Liver (tissue), 3 donors: Measurements from ENCODE around the gene KRTAP12-1.

ENCODE experiments used
- EGR1 ChIP-seq, 2 donors: IDR thresholded peaks; 2 replicates each; pipeline ENCODE4 v1.6.1; 2016 to 2018; ENCODE audit warnings: antibody characterized with exemption in 2 of 2, low read depth in 2 of 2
- FOXA1 ChIP-seq: IDR thresholded peaks from 2 replicates; pipeline ENCODE4 v1.6.1; 2016; ENCODE audit warnings: antibody characterized with exemption
- GABPA ChIP-seq, 2 donors: IDR thresholded peaks in 1 of 2; conservative IDR thresholded peaks in 1 of 2; 2 replicates each; pipeline ENCODE4 v1.6.1; 2016; ENCODE audit warnings: antibody characterized with exemption in 2 of 2, mild to moderate bottlenecking in 1 of 2, moderate library complexity in 1 of 2
- RXRA ChIP-seq, 2 donors: IDR thresholded peaks; 2 replicates each; pipeline ENCODE4 v1.6.1; 2017 to 2018; ENCODE audit warnings: antibody characterized with exemption in 2 of 2, mild to moderate bottlenecking in 1 of 2
- TAF1 ChIP-seq: conservative IDR thresholded peaks from 2 replicates; pipeline ENCODE4 v1.6.1; 2016; ENCODE audit warnings: antibody characterized with exemption, mild to moderate bottlenecking
- YY1 ChIP-seq: IDR thresholded peaks from 2 replicates; pipeline ENCODE4 v1.6.1; 2016; ENCODE audit warnings: antibody characterized with exemption, mild to moderate bottlenecking
- TF ChIP-seq, protein P1 (sequence below): fragments of 150-350 bp; IDR thresholded peaks from 2 replicates; pipeline ENCODE4 v1.5.1; 2017; ENCODE audit warnings: improper control_type of control experiment, low read depth, low read length; ENCODE audit not compliant: missing input control
- donor health status: healthy.
- donor health status: healthy.

DNA sequence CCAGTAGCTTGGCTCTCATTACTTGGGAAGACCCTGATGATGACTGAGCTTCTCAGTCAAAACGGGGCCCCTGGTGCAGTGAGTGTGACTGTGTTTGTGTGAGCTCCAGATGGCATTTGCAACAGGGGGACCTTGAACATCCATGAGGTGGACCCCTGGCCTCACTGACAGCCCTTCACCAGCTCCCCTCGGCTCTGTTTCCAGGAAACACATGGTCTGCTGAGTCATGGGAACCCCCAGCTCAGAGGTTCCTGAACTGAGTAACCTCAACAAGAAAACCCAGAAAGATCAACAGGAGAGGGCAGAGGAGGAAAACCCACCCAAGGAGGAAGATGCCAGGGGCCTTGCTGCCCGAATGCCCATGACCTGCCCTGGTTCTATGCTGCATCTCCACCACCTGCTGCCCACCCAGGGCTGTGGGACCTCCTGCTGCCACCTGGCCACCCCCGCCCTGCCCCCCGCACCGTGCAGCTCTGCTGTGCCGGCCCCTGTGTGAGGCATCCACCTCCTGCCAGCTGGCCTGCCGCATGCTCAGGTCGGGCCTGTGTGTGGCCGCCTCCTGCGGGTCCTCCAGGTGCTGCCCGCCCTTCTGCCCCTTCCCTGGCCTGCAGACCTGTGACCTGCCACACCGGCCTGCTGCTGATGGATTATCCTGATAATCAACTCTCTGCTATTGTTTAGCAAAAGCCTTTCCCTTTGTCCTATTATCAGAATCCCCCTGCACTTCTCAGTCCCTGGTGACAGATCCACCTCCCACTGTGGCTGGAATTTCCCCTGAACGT lies 4.2 kb upstream of the KRTAP12-1 start:
- TF ChIP-seq, protein P1, sequence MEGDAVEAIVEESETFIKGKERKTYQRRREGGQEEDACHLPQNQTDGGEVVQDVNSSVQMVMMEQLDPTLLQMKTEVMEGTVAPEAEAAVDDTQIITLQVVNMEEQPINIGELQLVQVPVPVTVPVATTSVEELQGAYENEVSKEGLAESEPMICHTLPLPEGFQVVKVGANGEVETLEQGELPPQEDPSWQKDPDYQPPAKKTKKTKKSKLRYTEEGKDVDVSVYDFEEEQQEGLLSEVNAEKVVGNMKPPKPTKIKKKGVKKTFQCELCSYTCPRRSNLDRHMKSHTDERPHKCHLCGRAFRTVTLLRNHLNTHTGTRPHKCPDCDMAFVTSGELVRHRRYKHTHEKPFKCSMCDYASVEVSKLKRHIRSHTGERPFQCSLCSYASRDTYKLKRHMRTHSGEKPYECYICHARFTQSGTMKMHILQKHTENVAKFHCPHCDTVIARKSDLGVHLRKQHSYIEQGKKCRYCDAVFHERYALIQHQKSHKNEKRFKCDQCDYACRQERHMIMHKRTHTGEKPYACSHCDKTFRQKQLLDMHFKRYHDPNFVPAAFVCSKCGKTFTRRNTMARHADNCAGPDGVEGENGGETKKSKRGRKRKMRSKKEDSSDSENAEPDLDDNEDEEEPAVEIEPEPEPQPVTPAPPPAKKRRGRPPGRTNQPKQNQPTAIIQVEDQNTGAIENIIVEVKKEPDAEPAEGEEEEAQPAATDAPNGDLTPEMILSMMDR, result no peak
- TF ChIP-seq EGR1 (IDR thresholded peaks at IDR 0.05; ENCODE audit: low read depth in 2 of 2), result no peak
- TF ChIP-seq RXRA (IDR thresholded peaks at IDR 0.05), result no peak
- TF ChIP-seq GABPA (IDR thresholded peaks at IDR 0.05 in 1 of 2, conservative IDR thresholded peaks at IDR 0.05 in 1 of 2), result no peak
- no peak for TF ChIP-seq TAF1
- no peak for TF ChIP-seq FOXA1
- no peak for TF ChIP-seq YY1
